Subcutaneous abdominal adipose tissue (tissue), 5 donors: ENCODE data around the gene SLFN12L.
A peak's percentile ranks its signal among the peaks of the same experiment; 100 is the strongest.
"Not testable (repeated sequence)": the region's sequence is repeated elsewhere in the genome, so short reads cannot be mapped to it uniquely, and the experiment has no call there.

Experiments used
- H3K27ac ChIP-seq: one replicate; pipeline ENCODE4 v1.7.0; 2013; ENCODE audit warnings: low read depth, mild to moderate bottlenecking, inconsistent platforms, low read length, moderate library complexity
- H3K27me3 ChIP-seq, 5 donors: one replicate each; pipeline ENCODE4 v1.7.0; 2013; ENCODE audit warnings: low read length in 5 of 5, inconsistent platforms in 1 of 5; ENCODE audit not compliant: control insufficient read depth in 5 of 5, insufficient read depth in 4 of 5
- H3K36me3 ChIP-seq, 5 donors: one replicate each; pipeline ENCODE4 v1.7.0; 2013; ENCODE audit warnings: low read length in 5 of 5; ENCODE audit not compliant: control insufficient read depth in 5 of 5, insufficient read depth in 5 of 5
- H3K4me1 ChIP-seq, 5 donors: one replicate each; pipeline ENCODE4 v1.7.0; 2013; ENCODE audit warnings: low read length in 5 of 5, mild to moderate bottlenecking in 3 of 5, moderate library complexity in 1 of 5; ENCODE audit not compliant: control insufficient read depth in 5 of 5, insufficient read depth in 5 of 5
- H3K4me3 ChIP-seq, 5 donors: one replicate each; pipeline ENCODE4 v1.7.0; 2013; ENCODE audit warnings: low read length in 5 of 5, low read depth in 1 of 5
- H3K9ac ChIP-seq, 5 donors: one replicate each; pipeline ENCODE4 v1.7.0; 2013; ENCODE audit warnings: low read length in 5 of 5, mild to moderate bottlenecking in 4 of 5, moderate library complexity in 3 of 5
- H3K9me3 ChIP-seq, 5 donors: one replicate each; pipeline ENCODE4 v1.7.0; 2013; ENCODE audit warnings: low read length in 5 of 5; ENCODE audit not compliant: control insufficient read depth in 5 of 5
- donor health status: healthy.
- donor health status: healthy.
- donor health status: healthy.
- donor health status: healthy.
- donor health status: healthy.

Gene SLFN12L

GRCh38 chr17:35566968-35567367 lies 29.5 kb upstream of the SLFN12L start:
- H3K27me3 ChIP-seq = no peaks in the 10 kb centered on the region
- H3K36me3 ChIP-seq = no peaks in the 10 kb centered on the region
- H3K9ac ChIP-seq = no peak overlapping the region
- no peaks in the 10 kb centered on the region for H3K9me3 ChIP-seq
- H3K27ac ChIP-seq = no peak overlapping the region
- peak overlapping the region in 4 of 5 donors; percentile 87 to 95 (median 91) for H3K4me3 ChIP-seq
- H3K4me1 ChIP-seq = peaks cover 2 to 28% (median 21%) of the 10 kb centered on the region in 5 donors

- not testable (repeated sequence) for H3K9me3 ChIP-seq, H3K27me3 ChIP-seq, H3K4me3 ChIP-seq, H3K9ac ChIP-seq, H3K4me1 ChIP-seq, H3K27ac ChIP-seq, H3K36me3 ChIP-seq
Measured at GRCh38 chr17:35563181-35563580, 25.7 kb upstream of the SLFN12L start.

GRCh38 chr17:35560703-35561102 lies 23.2 kb upstream of the SLFN12L start, which contains the start of gene SLFN14:
SLFN14 (minus strand) TSS chr17:35560819; CDS start chr17:35558062, 2,757 bp downstream.
- H3K36me3 ChIP-seq = no peaks in the 10 kb centered on the region

GRCh38 chr17:35559495-35560210 lies 22.2 kb upstream of the SLFN12L start:
- no peak overlapping the region for H3K9ac ChIP-seq
- H3K27ac ChIP-seq = no peak overlapping the region
- peaks cover 0 to 3% (median 0%) of the 10 kb centered on the region in 5 donors for H3K27me3 ChIP-seq
- no peak overlapping the region for H3K4me3 ChIP-seq
- H3K4me1 ChIP-seq = no peaks in the 10 kb centered on the region
- no peaks in the 10 kb centered on the region for H3K9me3 ChIP-seq
- no peaks in the 10 kb centered on the region for H3K36me3 ChIP-seq

More at GRCh38 chr17:35560703-35561102, 23.2 kb upstream of the SLFN12L start, which contains the start of gene SLFN14:
- Histone ChIP-seq H3K9ac (no peak within 1 kb of the TSS), H3K4me3 (no peak within 1 kb of the TSS), H3K4me1 (no peaks in the 10 kb centered on the region), H3K9me3 (no peaks in the 10 kb centered on the region), H3K27ac (no peak within 1 kb of the TSS), H3K27me3 (peaks cover 0 to 3% (median 0%) of the 10 kb centered on the region in 5 donors)

GRCh38 chr17:35557353-35557752 lies 19.9 kb upstream of the SLFN12L start:
- H3K27me3 ChIP-seq = peaks cover 0 to 6% (median 0%) of the 10 kb centered on the region in 5 donors
- no peak overlapping the region for H3K9ac ChIP-seq
- H3K4me3 ChIP-seq = no peak overlapping the region
- no peaks in the 10 kb centered on the region for H3K4me1 ChIP-seq
- no peak overlapping the region for H3K27ac ChIP-seq
- no peaks in the 10 kb centered on the region for H3K9me3 ChIP-seq
- H3K36me3 ChIP-seq = no peaks in the 10 kb centered on the region

GRCh38 chr17:35555691-35556090 lies 18.2 kb upstream of the SLFN12L start:
- H3K9ac ChIP-seq = no peak overlapping the region
- no peaks in the 10 kb centered on the region for H3K9me3 ChIP-seq
- no peaks in the 10 kb centered on the region for H3K4me1 ChIP-seq
- no peaks in the 10 kb centered on the region for H3K36me3 ChIP-seq
- H3K27ac ChIP-seq = no peak overlapping the region
- no peak overlapping the region for H3K4me3 ChIP-seq
- H3K27me3 ChIP-seq = peaks cover 0 to 6% (median 0%) of the 10 kb centered on the region in 5 donors

GRCh38 chr17:35554668-35555067 lies 17.2 kb upstream of the SLFN12L start:
- peaks cover 0 to 6% (median 0%) of the 10 kb centered on the region in 5 donors for H3K27me3 ChIP-seq
- no peaks in the 10 kb centered on the region for H3K9me3 ChIP-seq
- H3K9ac ChIP-seq = no peak overlapping the region
- H3K4me3 ChIP-seq = no peak overlapping the region
- no peaks in the 10 kb centered on the region for H3K36me3 ChIP-seq
- H3K4me1 ChIP-seq = no peaks in the 10 kb centered on the region
- no peak overlapping the region for H3K27ac ChIP-seq

GRCh38 chr17:35553310-35553709 lies 15.8 kb upstream of the SLFN12L start:
- no peak overlapping the region for H3K4me3 ChIP-seq
- no peaks in the 10 kb centered on the region for H3K9me3 ChIP-seq
- no peak overlapping the region for H3K9ac ChIP-seq
- H3K27ac ChIP-seq = no peak overlapping the region
- no peaks in the 10 kb centered on the region for H3K36me3 ChIP-seq
- H3K27me3 ChIP-seq = peaks cover 0 to 4% (median 0%) of the 10 kb centered on the region in 5 donors
- peaks cover 0 to 2% (median 0%) of the 10 kb centered on the region in 5 donors for H3K4me1 ChIP-seq

GRCh38 chr17:35548978-35549377 lies 11.5 kb upstream of the SLFN12L start:
- Histone ChIP-seq H3K27me3 (peaks cover 0 to 4% (median 0%) of the 10 kb centered on the region in 5 donors), H3K9me3 (no peaks in the 10 kb centered on the region), H3K9ac (no peak overlapping the region)

GRCh38 chr17:35548208-35548810 lies 10.8 kb upstream of the SLFN12L start:
- Histone ChIP-seq H3K9me3 (no peaks in the 10 kb centered on the region), H3K36me3 (no peaks in the 10 kb centered on the region), H3K4me3 (no peak overlapping the region), H3K27me3 (peaks cover 0 to 4% (median 0%) of the 10 kb centered on the region in 5 donors), H3K4me1 (peaks cover 0 to 11% (median 0%) of the 10 kb centered on the region in 5 donors), H3K9ac (no peak overlapping the region), H3K27ac (no peak overlapping the region)

More at GRCh38 chr17:35548978-35549377, 11.5 kb upstream of the SLFN12L start:
- no peak overlapping the region for H3K4me3 ChIP-seq
- H3K27ac ChIP-seq = no peak overlapping the region
- peaks cover 0 to 8% (median 0%) of the 10 kb centered on the region in 5 donors for H3K4me1 ChIP-seq
- H3K36me3 ChIP-seq = no peaks in the 10 kb centered on the region
